ENCODE measurements around the gene CCL1. TPM values are rescaled to one million over a fixed set of nuclear protein-coding genes. Genes with fewer than 3 reads are reported as not detected.

CCL1 gene
- total RNA-seq, 2 donors from 2014 or later, result not detected

GRCh38 chr17:34398990-34399389 is 36.0 kb upstream of the CCL1 start:
- H3K4me3 ChIP-seq, result no peak overlapping the region
- no peaks in the 10 kb centered on the region for H3K36me3 ChIP-seq (replicated peaks in 1 of 2; ENCODE audit: insufficient read depth in 1 of 2, low read depth in 2 of 2)
- DNase-seq, result no peak
- H3K27ac ChIP-seq, result no peak overlapping the region
- H3K4me1 ChIP-seq, result no peaks in the 10 kb centered on the region
- TF ChIP-seq CTCF (IDR thresholded peaks at IDR 0.05), result no peak
- ATAC-seq, result no peak
- no peaks in the 10 kb centered on the region for H3K27me3 ChIP-seq
- intact Hi-C loops (cut with DNase I), result no loop called here
- 32 to 47% methylated on average over 2 of the region's 2 CpGs for WGBS, 2 donors
- no peaks in the 10 kb centered on the region for H3K9me3 ChIP-seq

GRCh38 chr17:34397265-34397664 is 34.2 kb upstream of the CCL1 start:
- no peaks in the 10 kb centered on the region for H3K9me3 ChIP-seq
- H3K4me3 ChIP-seq, result no peak overlapping the region
- H3K27me3 ChIP-seq, result no peaks in the 10 kb centered on the region
- no peaks in the 10 kb centered on the region for H3K4me1 ChIP-seq
- intact Hi-C loops (cut with DNase I), result no loop called here
- no peak for ATAC-seq
- no peak for DNase-seq
- H3K27ac ChIP-seq, result no peak overlapping the region
- TF ChIP-seq POLR2A (IDR thresholded peaks at IDR 0.05) (no peak), CTCF (IDR thresholded peaks at IDR 0.05) (no peak)
- no peaks in the 10 kb centered on the region for H3K36me3 ChIP-seq (replicated peaks in 1 of 2; ENCODE audit: insufficient read depth in 1 of 2, low read depth in 2 of 2)

- DNase-seq, result no peak
- H3K4me1 ChIP-seq, result no peaks in the 10 kb centered on the region
- no peak overlapping the region for H3K4me3 ChIP-seq
- no peaks in the 10 kb centered on the region for H3K27me3 ChIP-seq
- no peaks in the 10 kb centered on the region for H3K9me3 ChIP-seq
- WGBS, 2 donors, result 79 to 88% methylated on average over 3 of the region's 3 CpGs
- no peaks in the 10 kb centered on the region for H3K36me3 ChIP-seq (replicated peaks in 1 of 2; ENCODE audit: insufficient read depth in 1 of 2, low read depth in 2 of 2)
- intact Hi-C loops (cut with DNase I), result no loop called here
- no peak overlapping the region for H3K27ac ChIP-seq
- TF ChIP-seq POLR2A (IDR thresholded peaks at IDR 0.05) (no peak), CTCF (IDR thresholded peaks at IDR 0.05) (no peak)
- ATAC-seq, result no peak
Observed at GRCh38 chr17:34393401-34393800, 30.4 kb upstream of the CCL1 start.

GRCh38 chr17:34391241-34391640 is 28.2 kb upstream of the CCL1 start:
- WGBS, 2 donors, result 49 to 59% methylated on average over 2 of the region's 2 CpGs
- H3K36me3 ChIP-seq (replicated peaks in 1 of 2; ENCODE audit: insufficient read depth in 1 of 2, low read depth in 2 of 2), result no peaks in the 10 kb centered on the region
- intact Hi-C loops (cut with DNase I), result no loop called here
- no peaks in the 10 kb centered on the region for H3K9me3 ChIP-seq
- no peaks in the 10 kb centered on the region for H3K27me3 ChIP-seq
- ATAC-seq (no peak), DNase-seq (no peak)
- TF ChIP-seq POLR2A (IDR thresholded peaks at IDR 0.05) (no peak), CTCF (IDR thresholded peaks at IDR 0.05) (no peak)
- H3K4me1 ChIP-seq, result no peaks in the 10 kb centered on the region
- H3K27ac ChIP-seq, result no peak overlapping the region
- H3K4me3 ChIP-seq, result no peak overlapping the region

GRCh38 chr17:34390649-34391048 is 27.6 kb upstream of the CCL1 start:
- DNase-seq (no peak), ATAC-seq (no peak)
- no peaks in the 10 kb centered on the region for H3K36me3 ChIP-seq (replicated peaks in 1 of 2; ENCODE audit: insufficient read depth in 1 of 2, low read depth in 2 of 2)
- H3K4me3 ChIP-seq, result no peak overlapping the region
- TF ChIP-seq CTCF (IDR thresholded peaks at IDR 0.05) (no peak), POLR2A (IDR thresholded peaks at IDR 0.05) (no peak)
- H3K4me1 ChIP-seq, result no peaks in the 10 kb centered on the region
- no peaks in the 10 kb centered on the region for H3K27me3 ChIP-seq
- intact Hi-C loops (cut with DNase I), result no loop called here
- no peaks in the 10 kb centered on the region for H3K9me3 ChIP-seq
- no peak overlapping the region for H3K27ac ChIP-seq
- 58 to 90% methylated on average over 4 of the region's 4 CpGs for WGBS, 2 donors

Data from body of pancreas (tissue), 4 donors.